Pancreas (tissue), 10 donors: ENCODE measurements around the gene IRF8. TPM values are rescaled to one million over a fixed set of nuclear protein-coding genes. Genes with fewer than 3 reads are reported as not detected.
A peak's percentile ranks its signal among the peaks of the same experiment; 100 is the strongest.

Experiments
- ATAC-seq, 4 donors: fragments of 200-7000 bp; cut with Tn5 transposase; one replicate each; pipeline versions ENCODE4 v1.8.0 to v1.9.1; 2020; ENCODE audit warnings: mild to moderate bottlenecking in 4 of 4, moderate library complexity in 4 of 4
- DNase-seq, 6 donors: peaks; one replicate each; pipeline ENCODE4 v3.0.0-alpha.2; 2020
- FAIRE-seq: peaks from 2 replicates; lab custom pipeline; 2012; peaks lifted over from hg19 to GRCh38; lab: Jason Lieb, UNC
- H3K27ac ChIP-seq, 4 donors: fragments of 200-600 bp; sonication (generic); 1 replicate in 3 of 4; 2 replicates in 1 of 4; pipeline versions ENCODE4 v1.5.0 to v1.8.0; 2020
- H3K27me3 ChIP-seq, 4 donors: fragments of 200-600 bp; one replicate each; pipeline ENCODE4 v1.8.0; 2021
- H3K36me3 ChIP-seq, 3 donors: fragments of 200-600 bp; sonication (generic) in 1 of 3; one replicate each; pipeline versions ENCODE4 v1.5.0 to v1.8.0; 2020 to 2021
- H3K4me1 ChIP-seq, 3 donors: fragments of 200-600 bp; one replicate each; pipeline ENCODE4 v1.8.0; 2021
- H3K4me3 ChIP-seq, 4 donors: fragments of 200-600 bp; sonication (generic) in 2 of 4; one replicate each; pipeline versions ENCODE4 v1.5.0 to v1.8.0; 2020 to 2021
- H3K9me3 ChIP-seq, 4 donors: fragments of 200-600 bp; one replicate each; pipeline ENCODE4 v1.8.0; 2021
- CTCF ChIP-seq, 4 donors: fragments of 200-600 bp; sonication (generic) in 3 of 4; IDR thresholded peaks; one replicate each; pipeline versions ENCODE4 v1.5.0 to v1.8.0; 2021; ENCODE audit warnings: antibody characterized with exemption in 4 of 4
- WGBS, 2 donors: extraction: QIAGEN DNeasy Blood & Tissue Kit; methylation state at CpG; one replicate each; pipeline ENCODE4 v1.1.7; 2013; 5-methylcytosine and 5-hydroxymethylcytosine counted together
- intact Hi-C, 3 donors: fragments of 100-400 bp; cut with DNase I; formaldehyde crosslinking; loops; one replicate each; pipeline versions ENCODE4 v1.11.1 to v1.14.2; 2022
- polyA plus RNA-seq, 2 donors: library from polyadenylated mRNA; stranded (reverse); fragments of 200-250 nt; gene quantifications; one replicate each; pipeline ENCODE4 v1.2.3, GENCODE V29; 2013
- total RNA-seq, 6 donors: library from RNA; stranded (reverse); fragmentation: NEBNext Ultra II Directional in 4 of 6; extraction: Animal tissue kit (Norgen Biotek cat#: 25700) in 4 of 6; gene quantifications; one replicate each; pipeline versions ENCODE4 v1.2.1 to v1.2.4, GENCODE V29; 2021 to 2023
- donor health status: healthy with polysubstance abuse.
- donor health status: DM: no; HTN: no; CAD: no; lungs with moderate emphysema.
- donor health status: DM: no; HTN: no; CAD: no.
- donor health status: control.
- donor health status: control.
- donor health status: Bipolar disorder and iron deficiency.
- donor health status: DM: yes; HTN: yes; CAD: no.
- donor health status: DM: no; HTN: no; CAD: no.
- donor health status: DM: no; HTN: no; CAD: no.
- donor health status: DM: yes; HTN: yes; CAD: no.

The IRF8 gene
- total and polyA plus RNA-seq, 8 donors: 0.92 to 18.2 (median 6.9) TPM

GRCh38 chr16:85928401-85928820 is 29.4 kb downstream of the IRF8 start:
- 31 to 46% methylated on average over 10 of the region's 10 CpGs for WGBS, 2 donors
- H3K36me3 ChIP-seq: no peaks in the 10 kb centered on the region
- no peak for TF ChIP-seq CTCF (IDR thresholded peaks at IDR 0.05)
- FAIRE-seq (no peak), ATAC-seq (peak in 3 of 4 donors; percentile 38 to 63 (median 56)), DNase-seq (no peak)
- H3K4me1 ChIP-seq: no peaks in the 10 kb centered on the region
- no peak overlapping the region for H3K27ac ChIP-seq
- intact Hi-C loops: no loop called here
- H3K27me3 ChIP-seq: peaks cover 0 to 13% (median 0%) of the 10 kb centered on the region in 4 donors
- no peak overlapping the region for H3K4me3 ChIP-seq
- no peaks in the 10 kb centered on the region for H3K9me3 ChIP-seq

- ATAC-seq (peak in 1 of 4 donors; percentile 36), DNase-seq (no peak), FAIRE-seq (no peak)
- intact Hi-C loops: no loop called here
- Histone ChIP-seq H3K9me3 (no peaks in the 10 kb centered on the region), H3K36me3 (no peaks in the 10 kb centered on the region), H3K27ac (no peak overlapping the region), H3K4me1 (no peaks in the 10 kb centered on the region), H3K4me3 (no peak overlapping the region), H3K27me3 (peaks cover 0 to 13% (median 0%) of the 10 kb centered on the region in 4 donors)
- TF ChIP-seq CTCF (IDR thresholded peaks at IDR 0.05): no peak
- 53 to 54% methylated on average over 16 of the region's 16 CpGs for WGBS, 2 donors
Observed at GRCh38 chr16:85929259-85929721, 30.3 kb downstream of the IRF8 start.

GRCh38 chr16:85930301-85930700 is 31.3 kb downstream of the IRF8 start:
- Histone ChIP-seq H3K4me1 (no peaks in the 10 kb centered on the region), H3K27ac (no peak overlapping the region), H3K9me3 (no peaks in the 10 kb centered on the region), H3K36me3 (no peaks in the 10 kb centered on the region), H3K27me3 (peaks cover 0 to 13% (median 0%) of the 10 kb centered on the region in 4 donors), H3K4me3 (no peak overlapping the region)
- TF ChIP-seq CTCF (IDR thresholded peaks at IDR 0.05): no peak
- intact Hi-C loops: no loop called here
- WGBS, 2 donors: 66 to 77% methylated on average over 15 of the region's 15 CpGs
- ATAC-seq (no peak), FAIRE-seq (no peak), DNase-seq (no peak)

DNA sequence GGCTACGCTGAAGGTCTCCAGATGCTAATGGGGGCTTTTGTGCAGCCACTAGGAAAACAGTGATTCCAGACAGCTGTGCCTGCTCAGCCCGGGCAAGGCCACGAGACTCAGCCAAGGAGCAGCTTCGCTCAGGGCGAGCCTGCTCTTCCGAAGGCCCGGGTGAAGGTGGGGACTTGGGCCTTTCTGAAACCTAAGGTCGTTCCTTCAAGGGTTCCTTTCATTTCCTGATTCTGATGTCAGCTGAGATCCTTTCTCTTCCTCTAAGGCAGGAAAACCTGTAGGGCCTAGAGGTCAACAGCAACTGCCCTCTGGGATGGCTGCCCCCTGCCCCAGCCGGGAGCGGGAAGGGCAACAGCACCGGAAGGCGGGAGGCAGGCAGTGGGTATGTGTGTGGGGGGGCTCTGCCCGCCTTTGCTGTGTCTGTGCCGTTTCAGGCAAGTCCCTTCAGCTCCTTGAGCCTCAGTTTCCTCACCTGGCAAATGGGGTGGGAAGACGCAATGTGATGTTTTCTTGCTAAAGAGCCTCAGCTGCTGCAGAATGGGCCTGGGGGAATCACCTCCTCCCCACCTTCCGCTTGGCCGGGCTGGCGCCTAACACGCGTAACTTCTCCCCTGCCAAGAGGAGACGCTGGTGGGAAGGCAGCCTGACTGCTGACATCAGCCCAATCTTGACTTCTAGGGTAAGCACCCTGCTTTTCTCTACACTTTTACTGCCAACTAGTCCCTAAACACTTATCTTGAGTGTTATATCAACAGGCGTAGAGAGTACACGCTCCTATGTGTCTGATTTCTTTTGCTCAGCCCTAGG is 32.8 kb downstream of the IRF8 start:
- H3K36me3 ChIP-seq: no peaks in the 10 kb centered on the region
- no peaks in the 10 kb centered on the region for H3K4me1 ChIP-seq
- no peak for FAIRE-seq
- no peak overlapping the region for H3K4me3 ChIP-seq
- intact Hi-C loops: no loop called here
- no peak overlapping the region for H3K27ac ChIP-seq
- no peaks in the 10 kb centered on the region for H3K9me3 ChIP-seq
- WGBS, 2 donors: 74 to 82% methylated on average over 23 of the region's 23 CpGs
- no peak for TF ChIP-seq CTCF (IDR thresholded peaks at IDR 0.05)
- DNase-seq: no peak
- peaks cover 0 to 13% (median 0%) of the 10 kb centered on the region in 4 donors for H3K27me3 ChIP-seq
- ATAC-seq: no peak

- no peak for ATAC-seq
- 65 to 69% methylated on average over 9 of the region's 9 CpGs for WGBS, 2 donors
- Histone ChIP-seq H3K4me3 (no peak overlapping the region), H3K27ac (no peak overlapping the region), H3K4me1 (no peaks in the 10 kb centered on the region), H3K9me3 (no peaks in the 10 kb centered on the region), H3K27me3 (peaks cover 0 to 13% (median 0%) of the 10 kb centered on the region in 4 donors), H3K36me3 (no peaks in the 10 kb centered on the region)
- intact Hi-C loops: no loop called here
- no peak for FAIRE-seq
- DNase-seq: no peak
- no peak for TF ChIP-seq CTCF (IDR thresholded peaks at IDR 0.05)
Observed at GRCh38 chr16:85934210-85934609, 35.2 kb downstream of the IRF8 start.
